ENCODE data around the gene ITGAE.
A peak's percentile ranks its signal among the peaks of the same experiment; 100 is the strongest.

Gene ITGAE

DNA sequence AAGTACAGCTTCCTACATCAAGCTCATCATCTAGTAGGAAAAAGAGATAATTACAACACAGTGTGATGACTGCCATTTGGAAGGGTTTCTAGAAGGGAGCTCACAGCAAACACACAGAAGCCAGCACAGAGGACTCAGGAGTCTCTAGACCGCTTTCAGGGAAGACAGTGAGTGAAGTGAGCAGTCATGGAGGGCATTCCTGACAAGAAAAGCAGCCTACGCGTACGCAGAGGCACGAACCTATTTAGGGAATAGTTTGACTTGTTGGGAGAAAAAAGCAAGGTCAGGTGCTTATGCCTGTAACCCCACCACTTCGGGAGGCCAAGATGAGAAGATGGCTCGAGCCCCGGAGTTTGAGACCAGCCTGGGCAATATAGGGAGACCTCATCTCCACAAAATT lies 85.7 kb downstream of the ITGAE start:
- Histone ChIP-seq H3K9me2 (replicated peaks; ENCODE audit: insufficient read depth, low read length) (no peaks in the 10 kb centered on the region), H3K4me1 (ENCODE audit: low read length) (peaks cover 16% of the 10 kb centered on the region; the same call in 1 of the 2 replicates)

DNA sequence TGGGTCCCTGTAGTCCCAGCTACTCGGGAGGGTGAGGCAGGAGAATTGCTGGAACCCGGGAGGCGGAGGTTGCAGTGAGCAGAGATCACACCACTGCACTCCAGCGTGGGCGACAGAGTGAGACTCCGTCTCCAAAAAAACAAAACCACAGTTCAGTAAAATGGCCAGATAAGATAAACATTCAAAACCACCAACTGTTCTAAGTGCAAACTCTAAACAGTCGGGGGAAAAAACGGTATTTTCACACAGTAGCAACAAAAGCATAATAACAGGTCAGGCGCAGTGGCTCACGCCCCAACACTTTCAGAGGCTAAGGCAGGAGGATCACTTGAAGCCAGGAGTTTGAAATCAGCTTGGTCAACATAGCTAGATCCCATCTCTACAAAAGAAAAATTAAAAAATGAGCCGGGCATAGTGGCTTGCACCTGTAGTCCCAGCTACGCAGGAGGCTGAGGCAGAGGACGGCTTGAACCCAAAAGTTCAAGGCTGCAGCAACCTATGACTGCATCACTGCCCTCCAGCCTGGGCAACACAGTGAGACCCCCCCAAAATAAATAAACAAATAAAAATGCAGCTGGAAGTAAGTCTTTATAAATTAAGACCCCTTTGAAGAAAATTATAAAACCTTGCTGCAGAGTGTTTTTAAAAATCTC lies 88.1 kb downstream of the ITGAE start:
- Histone ChIP-seq H3K9me3 (replicated peaks; ENCODE audit: insufficient read depth, low read length) (no peaks in the 10 kb centered on the region), H3K4me1 (ENCODE audit: low read length) (peaks cover 32% of the 10 kb centered on the region), H3F3A (ENCODE audit: insufficient read depth, low read length) (peaks cover 33% of the 10 kb centered on the region), H3K4me3 (ENCODE audit: low read length) (no peak overlapping the region), H3K9ac (ENCODE audit: low read length) (no peak overlapping the region), H3K27ac (ENCODE audit: low read length) (peak overlapping the region; percentile 97; the same call in 1 of the 2 replicates), H3K4me2 (ENCODE audit: low read depth, low read length) (peak overlapping the region; percentile 78; the same call in 1 of the 2 replicates), H3K27me3 (replicated peaks; ENCODE audit: insufficient read depth, low read length) (no peaks in the 10 kb centered on the region), H4K20me1 (ENCODE audit: insufficient read depth, low read length) (no peaks in the 10 kb centered on the region), H3K9me2 (replicated peaks; ENCODE audit: insufficient read depth, low read length) (no peaks in the 10 kb centered on the region), H3K36me3 (replicated peaks; ENCODE audit: insufficient read depth, low read length) (no peaks in the 10 kb centered on the region), H2AFZ (ENCODE audit: low read length) (no peak overlapping the region), H3K79me2 (ENCODE audit: low read length) (no peaks in the 10 kb centered on the region; the same call in 1 of the 2 replicates)
- TF ChIP-seq EZH2 (optimal IDR thresholded peaks at IDR 0.05; ENCODE audit: low read depth, low read length): no peak
- TF ChIP-seq, protein P1, sequence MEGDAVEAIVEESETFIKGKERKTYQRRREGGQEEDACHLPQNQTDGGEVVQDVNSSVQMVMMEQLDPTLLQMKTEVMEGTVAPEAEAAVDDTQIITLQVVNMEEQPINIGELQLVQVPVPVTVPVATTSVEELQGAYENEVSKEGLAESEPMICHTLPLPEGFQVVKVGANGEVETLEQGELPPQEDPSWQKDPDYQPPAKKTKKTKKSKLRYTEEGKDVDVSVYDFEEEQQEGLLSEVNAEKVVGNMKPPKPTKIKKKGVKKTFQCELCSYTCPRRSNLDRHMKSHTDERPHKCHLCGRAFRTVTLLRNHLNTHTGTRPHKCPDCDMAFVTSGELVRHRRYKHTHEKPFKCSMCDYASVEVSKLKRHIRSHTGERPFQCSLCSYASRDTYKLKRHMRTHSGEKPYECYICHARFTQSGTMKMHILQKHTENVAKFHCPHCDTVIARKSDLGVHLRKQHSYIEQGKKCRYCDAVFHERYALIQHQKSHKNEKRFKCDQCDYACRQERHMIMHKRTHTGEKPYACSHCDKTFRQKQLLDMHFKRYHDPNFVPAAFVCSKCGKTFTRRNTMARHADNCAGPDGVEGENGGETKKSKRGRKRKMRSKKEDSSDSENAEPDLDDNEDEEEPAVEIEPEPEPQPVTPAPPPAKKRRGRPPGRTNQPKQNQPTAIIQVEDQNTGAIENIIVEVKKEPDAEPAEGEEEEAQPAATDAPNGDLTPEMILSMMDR (IDR thresholded peaks at IDR 0.05; ENCODE audit: low read length): no peak
- TF ChIP-seq EZH2phosphoT487 (IDR thresholded peaks at IDR 0.05; ENCODE audit: low read length): no peak
- DNase-seq: no peak

More for the DNA sequence above, 85.7 kb downstream of the ITGAE start:
- Histone ChIP-seq H3K9me3 (replicated peaks; ENCODE audit: insufficient read depth, low read length) (no peaks in the 10 kb centered on the region), H4K20me1 (ENCODE audit: insufficient read depth, low read length) (no peaks in the 10 kb centered on the region), H3K27me3 (replicated peaks; ENCODE audit: insufficient read depth, low read length) (no peaks in the 10 kb centered on the region), H3K9ac (ENCODE audit: low read length) (no peak overlapping the region), H3K4me2 (ENCODE audit: low read depth, low read length) (no peak overlapping the region), H3K79me2 (ENCODE audit: low read length) (no peaks in the 10 kb centered on the region; the same call in 1 of the 2 replicates), H2AFZ (ENCODE audit: low read length) (no peak overlapping the region), H3K36me3 (replicated peaks; ENCODE audit: insufficient read depth, low read length) (no peaks in the 10 kb centered on the region), H3F3A (ENCODE audit: insufficient read depth, low read length) (peaks cover 29% of the 10 kb centered on the region), H3K27ac (ENCODE audit: low read length) (no peak overlapping the region), H3K4me3 (ENCODE audit: low read length) (no peak overlapping the region)
- TF ChIP-seq, protein P1 (IDR thresholded peaks at IDR 0.05; ENCODE audit: low read length): no peak
- no peak for TF ChIP-seq EZH2phosphoT487 (IDR thresholded peaks at IDR 0.05; ENCODE audit: low read length)
- TF ChIP-seq EZH2 (optimal IDR thresholded peaks at IDR 0.05; ENCODE audit: low read depth, low read length): no peak
- no peak for DNase-seq

DNA sequence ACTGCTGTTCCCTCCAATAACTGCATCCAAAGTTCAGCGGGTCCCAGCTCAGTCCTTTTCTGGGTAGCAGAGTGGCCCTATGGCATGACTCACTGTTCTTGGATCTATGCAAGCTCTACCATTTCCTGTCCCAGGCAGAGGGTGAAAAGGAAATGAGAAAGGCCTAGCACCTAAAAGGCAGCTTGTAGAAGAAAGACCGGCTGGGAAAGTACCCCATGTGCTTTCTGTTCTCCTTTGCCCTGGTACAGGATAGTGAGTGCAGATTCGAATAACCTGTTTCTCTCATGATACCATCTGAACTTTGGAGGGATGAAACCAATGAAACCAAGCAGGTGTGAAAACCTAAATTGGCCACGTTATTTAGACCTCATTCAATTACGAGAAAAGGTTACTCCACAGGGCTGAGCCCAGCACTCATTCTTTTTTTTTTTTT lies 90.0 kb downstream of the ITGAE start:
- Histone ChIP-seq H2AFZ (ENCODE audit: low read length) (peak overlapping the region; percentile 57; the same call in 1 of the 2 replicates), H3K27ac (ENCODE audit: low read length) (peak overlapping the region; percentile 97), H3K4me1 (ENCODE audit: low read length) (peaks cover 32% of the 10 kb centered on the region), H3K4me2 (ENCODE audit: low read depth, low read length) (peak overlapping the region; percentile 78; the same call in 1 of the 2 replicates), H3K9me3 (replicated peaks; ENCODE audit: insufficient read depth, low read length) (no peaks in the 10 kb centered on the region), H3K27me3 (replicated peaks; ENCODE audit: insufficient read depth, low read length) (no peaks in the 10 kb centered on the region), H3K9ac (ENCODE audit: low read length) (peak overlapping the region; percentile 58; the same call in 1 of the 2 replicates), H3K79me2 (ENCODE audit: low read length) (no peaks in the 10 kb centered on the region; the same call in 1 of the 2 replicates), H4K20me1 (ENCODE audit: insufficient read depth, low read length) (no peaks in the 10 kb centered on the region), H3K9me2 (replicated peaks; ENCODE audit: insufficient read depth, low read length) (no peaks in the 10 kb centered on the region), H3K36me3 (replicated peaks; ENCODE audit: insufficient read depth, low read length) (no peaks in the 10 kb centered on the region), H3F3A (ENCODE audit: insufficient read depth, low read length) (peaks cover 33% of the 10 kb centered on the region), H3K4me3 (ENCODE audit: low read length) (peak overlapping the region; percentile 32)
- TF ChIP-seq EZH2phosphoT487 (IDR thresholded peaks at IDR 0.05; ENCODE audit: low read length) (no peak), EZH2 (optimal IDR thresholded peaks at IDR 0.05; ENCODE audit: low read depth, low read length) (no peak)
- TF ChIP-seq, protein P1 (IDR thresholded peaks at IDR 0.05; ENCODE audit: low read length): no peak
- DNase-seq: peak; percentile 96
